Fibroblast of peridontal ligament (primary cell): ENCODE results near the gene NEK5.
A peak's percentile ranks its signal among the peaks of the same experiment; 100 is the strongest.

Source experiments
- DNase-seq: peaks from one replicate; pipeline ENCODE4 v3.0.0-alpha.2; 2010; ENCODE audit errors: extremely low read depth

NEK5 gene

GRCh38 chr13:52011632-52012511, 117.0 kb downstream of the NEK5 start, which contains the start of gene ALG11:
ALG11 (plus strand) TSS chr13:52012398; CDS start chr13:52012419, 21 bp downstream.
- peak; percentile 97 for DNase-seq

GRCh38 chr13:52010890-52011631, 117.8 kb downstream of the NEK5 start, which contains the start of gene ATP7B:
ATP7B (minus strand) TSS chr13:52011450; CDS start chr13:52011337, 113 bp downstream.
- no peak for DNase-seq

DNA sequence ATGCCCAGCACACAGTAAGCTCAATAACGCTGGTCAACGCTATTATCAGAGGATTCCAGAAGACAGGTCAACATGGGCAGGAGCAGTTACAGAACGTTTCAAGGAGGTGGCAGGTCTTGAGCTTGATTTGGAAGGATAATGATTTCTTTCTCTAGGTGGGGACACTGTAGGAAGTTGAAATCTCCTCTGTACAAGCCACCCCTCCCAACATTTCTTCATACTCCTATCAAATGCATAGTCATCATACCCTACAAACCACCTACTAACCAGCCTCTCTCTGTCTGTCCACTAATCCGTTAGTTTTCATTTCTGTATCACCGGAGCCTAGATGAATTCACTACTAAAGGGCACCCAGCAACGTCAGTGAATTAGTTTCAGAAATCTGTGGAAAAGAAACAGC, 118.9 kb downstream of the NEK5 start:
- DNase-seq, result no peak

- DNase-seq, result no peak
These were observed 122.2 kb downstream of the NEK5 start for GRCh38 chr13:52006523-52007245.

GRCh38 chr13:52005841-52006522, 122.9 kb downstream of the NEK5 start:
- DNase-seq, result no peak

GRCh38 chr13:52004511-52005170, 124.2 kb downstream of the NEK5 start:
- no peak for DNase-seq

GRCh38 chr13:52003541-52003940, 125.3 kb downstream of the NEK5 start:
- no peak for DNase-seq

DNA sequence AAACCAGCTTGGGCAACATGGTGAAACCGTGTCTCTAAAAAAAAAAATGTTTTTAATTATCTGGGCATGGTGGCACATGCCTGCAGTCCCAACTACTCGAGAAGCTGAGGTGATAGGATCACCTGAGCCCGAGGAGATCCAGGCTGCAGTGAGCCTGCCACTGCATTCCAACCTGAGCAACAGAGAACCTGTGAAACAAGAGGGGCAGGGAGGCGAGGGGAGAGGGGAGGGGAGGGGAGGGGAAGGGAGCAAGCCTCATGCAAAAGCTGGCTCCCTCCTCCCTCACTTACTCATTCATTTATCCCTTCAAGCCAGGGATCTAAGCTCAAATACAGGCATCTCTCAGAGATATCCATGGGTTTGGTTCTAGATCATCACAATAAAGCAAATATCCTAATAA, 126.5 kb downstream of the NEK5 start:
- DNase-seq, result no peak

DNA sequence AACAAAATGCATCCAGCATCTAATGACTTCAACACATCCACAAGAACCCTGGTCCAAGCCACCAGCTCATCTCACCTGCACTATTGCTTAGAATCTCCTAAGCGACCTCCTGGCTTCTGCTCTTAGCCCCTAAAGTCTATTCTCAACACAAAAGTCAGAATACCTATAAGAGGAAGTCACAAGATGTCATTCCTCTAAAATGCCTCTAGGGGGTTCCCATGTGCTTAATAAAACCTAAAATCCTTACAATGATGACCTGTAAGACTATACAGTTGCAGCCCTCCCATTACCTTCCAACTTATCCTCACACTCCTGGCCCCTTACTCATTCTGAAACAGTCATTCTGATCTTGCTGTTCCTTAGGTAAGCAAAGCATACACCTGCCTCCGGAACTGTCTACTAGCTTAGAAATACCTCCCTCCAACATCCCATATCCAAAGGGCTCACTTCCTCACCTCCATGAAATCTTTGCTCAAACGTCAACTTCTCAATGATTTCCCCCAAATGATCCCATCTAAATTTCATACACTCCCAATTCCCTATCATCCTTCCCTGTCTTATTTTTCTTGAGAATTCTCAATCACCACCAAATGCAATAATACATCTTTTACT, 127.6 kb downstream of the NEK5 start:
- peak; percentile 64 for DNase-seq

DNA sequence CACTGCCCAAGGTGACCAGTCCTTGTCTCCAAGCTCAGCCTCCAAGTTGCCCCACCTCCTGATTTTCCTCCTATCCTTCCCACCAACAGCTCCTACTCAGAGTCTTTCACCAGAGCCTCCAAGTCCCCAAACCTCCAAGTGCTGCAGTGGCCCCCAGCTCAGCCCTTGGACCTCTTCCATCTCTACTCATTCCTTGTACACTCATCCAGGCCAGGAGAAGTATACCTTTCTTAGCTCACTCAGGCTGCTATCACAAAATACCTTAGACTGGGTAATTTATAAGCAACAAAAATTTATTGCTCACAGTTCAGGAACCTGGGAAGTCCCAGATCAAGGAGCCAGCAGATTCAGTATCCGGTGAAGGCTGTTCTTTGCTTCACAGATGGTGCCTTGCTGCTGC, 129.0 kb downstream of the NEK5 start:
- DNase-seq, result no peak

GRCh38 chr13:51999510-51999911, 129.4 kb downstream of the NEK5 start:
- no peak for DNase-seq

DNA sequence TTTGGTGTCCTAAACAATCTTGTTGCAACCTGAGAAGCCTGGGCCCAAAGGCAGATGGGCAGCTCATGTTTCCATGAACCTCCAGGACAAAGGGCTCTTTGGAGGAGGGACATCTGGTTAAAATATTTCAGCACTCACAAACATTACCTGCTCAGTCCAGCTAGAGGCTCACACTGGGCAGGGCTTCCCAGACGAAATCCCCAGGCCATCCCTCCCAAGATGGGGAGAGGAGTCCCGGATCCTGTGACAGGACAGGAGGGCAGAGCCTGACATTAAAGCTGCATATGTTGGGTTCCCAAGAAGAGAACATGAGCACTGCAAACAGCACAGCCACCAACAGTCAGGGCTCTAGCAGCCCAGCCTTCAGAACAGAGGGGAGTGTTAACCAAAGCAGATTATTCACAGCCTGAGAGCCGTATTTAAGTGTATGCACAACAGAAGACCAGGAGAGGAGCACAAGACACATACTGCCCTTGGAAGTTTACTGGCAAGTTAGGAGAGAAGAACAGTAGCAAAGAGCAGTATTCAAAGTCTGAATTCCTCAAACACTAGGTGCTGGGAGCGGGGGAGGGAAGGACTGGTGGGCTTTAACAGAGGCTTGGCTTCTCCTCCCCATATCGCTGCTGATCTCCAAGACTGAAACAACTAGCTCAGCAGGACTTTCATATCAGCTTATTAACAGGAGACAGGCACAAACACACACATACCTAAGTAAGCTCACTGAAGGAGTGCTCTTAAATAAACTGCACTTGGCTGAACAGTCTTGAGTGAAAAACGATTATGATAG, 130.0 kb downstream of the NEK5 start:
- DNase-seq, result no peak

- DNase-seq, result no peak
These were observed 131.1 kb downstream of the NEK5 start for GRCh38 chr13:51997641-51998330.

DNA sequence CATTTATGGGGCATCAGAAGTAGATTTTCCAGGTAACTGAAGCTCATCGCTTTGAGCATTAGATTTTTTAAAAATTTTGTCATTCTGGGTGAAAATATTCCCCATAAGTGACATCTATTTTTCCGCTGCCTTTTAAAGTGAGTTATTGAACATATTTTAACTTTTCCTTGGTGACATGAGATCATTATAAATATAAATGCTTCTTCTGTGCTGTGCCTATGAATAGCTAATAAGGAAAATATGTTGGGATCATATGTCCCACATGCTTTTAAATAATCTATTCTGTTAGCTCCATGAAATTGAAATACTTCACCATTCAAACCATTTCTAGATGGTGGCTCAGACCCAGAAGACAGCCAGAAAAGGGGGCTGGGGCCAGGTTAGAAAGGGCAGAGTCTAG, 131.7 kb downstream of the NEK5 start:
- DNase-seq, result no peak

DNA sequence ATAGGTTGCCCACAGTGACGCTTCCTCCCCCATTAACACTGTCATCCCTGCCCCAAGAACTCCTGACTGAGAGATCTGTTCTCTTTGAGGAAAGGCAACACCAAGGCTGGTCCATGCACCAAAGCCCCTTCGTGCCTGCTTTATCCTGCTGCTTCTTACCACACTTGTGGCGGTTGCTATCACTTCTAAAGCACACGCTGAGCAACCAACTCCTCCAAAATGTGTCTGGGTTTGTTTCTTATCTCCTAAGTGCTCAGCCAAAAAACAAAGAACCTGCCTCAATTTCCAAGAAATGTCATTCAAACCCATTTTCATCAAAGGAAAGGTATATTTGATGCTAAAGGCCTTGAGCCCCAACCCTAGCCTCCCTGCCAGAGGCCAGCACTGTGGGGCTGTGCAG, 132.2 kb downstream of the NEK5 start:
- DNase-seq, result no peak

DNA sequence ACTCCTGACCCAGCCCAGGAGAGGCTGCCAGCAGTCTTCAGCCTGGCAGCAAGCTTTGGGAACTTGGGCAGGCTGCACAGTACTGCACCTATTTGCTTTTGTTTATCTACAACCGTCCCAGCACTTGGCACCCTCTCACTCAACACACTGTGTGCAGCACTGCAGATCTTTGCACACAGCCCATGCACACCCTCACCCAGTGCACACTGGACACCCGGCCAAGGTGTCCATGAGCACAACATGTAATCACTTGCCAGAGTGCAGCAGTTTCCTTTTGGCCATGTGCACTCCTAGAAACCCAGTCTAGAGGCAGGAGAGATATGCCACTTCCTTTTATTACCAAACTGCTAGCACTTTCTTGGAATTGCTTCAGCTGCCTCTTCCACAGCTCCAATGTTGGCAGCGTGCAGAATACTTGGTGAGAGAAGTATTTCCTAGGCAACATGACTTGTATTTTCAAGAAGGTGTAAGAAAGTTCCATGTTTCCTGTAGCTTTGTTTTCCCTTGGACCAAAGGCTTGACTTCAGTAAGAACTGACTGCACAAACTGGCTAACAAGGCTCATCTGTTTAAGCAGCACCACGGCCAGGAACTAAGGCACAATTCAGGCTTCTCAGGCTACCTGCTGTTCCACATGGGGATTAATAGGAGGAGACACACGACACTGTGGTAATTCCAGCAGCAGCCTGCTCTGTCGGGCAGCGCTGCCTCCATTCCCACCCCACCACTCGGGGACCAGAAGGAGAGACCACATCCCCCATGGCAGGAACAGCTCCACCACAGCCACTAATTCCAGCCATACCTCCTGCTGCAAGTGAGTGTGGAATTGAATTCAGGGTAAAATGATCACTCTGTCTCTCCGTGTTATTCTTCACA, 133.0 kb downstream of the NEK5 start:
- no peak for DNase-seq

- DNase-seq, result no peak
These were observed 135.2 kb downstream of the NEK5 start for GRCh38 chr13:51993713-51994112.

DNA sequence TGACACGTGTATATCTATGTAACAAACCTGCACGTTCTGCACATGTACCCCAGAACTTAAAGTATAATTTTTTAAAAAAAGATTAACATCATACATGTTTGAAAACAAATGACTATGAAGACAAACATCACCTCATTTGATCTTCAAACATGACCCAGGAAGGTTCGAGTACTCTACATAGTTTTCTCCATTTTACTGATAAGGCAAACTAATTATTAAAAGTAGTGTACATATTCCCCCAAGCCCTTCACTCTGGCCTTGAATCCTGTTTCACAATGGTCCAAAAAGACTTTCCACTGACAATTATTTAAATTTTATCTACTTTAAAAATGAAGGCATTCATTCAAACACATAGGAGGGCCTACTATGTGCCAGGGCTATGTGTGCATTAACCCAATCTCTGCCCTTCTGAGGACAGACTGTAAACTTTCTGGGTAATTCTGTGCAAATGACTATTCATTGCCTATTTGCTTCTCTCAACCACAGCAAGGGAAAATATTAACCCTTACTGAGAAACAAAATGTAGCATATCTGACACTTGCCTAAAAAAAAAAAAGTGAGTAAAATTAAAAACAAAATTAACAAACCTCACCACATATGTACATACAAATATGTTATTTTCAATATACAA, 139.8 kb downstream of the NEK5 start:
- no peak for DNase-seq
